Measurements from ENCODE around the gene MSLN.

DNA sequence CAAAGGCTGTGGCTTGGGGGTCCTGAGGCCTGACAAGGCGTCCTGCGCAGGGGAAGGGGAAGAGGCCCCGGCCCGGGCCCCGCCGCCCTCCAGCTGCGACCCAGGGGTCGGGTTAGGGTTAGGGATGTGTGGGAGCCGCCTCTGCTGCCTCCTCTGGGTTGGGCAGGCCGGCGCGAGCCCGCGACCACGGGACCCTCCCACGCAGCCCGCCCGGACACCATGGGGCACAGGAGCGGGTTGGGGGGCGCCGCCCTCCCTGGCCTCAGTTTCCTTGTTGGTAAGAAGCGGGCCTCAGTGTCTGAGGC is 20.1 kb upstream of the MSLN start:
- TF ChIP-seq CTCF (conservative IDR thresholded peaks at IDR 0.05; ENCODE audit: low read length) (no peak), EZH2phosphoT487 (IDR thresholded peaks at IDR 0.05; ENCODE audit: borderline replicate concordance) (no peak)

All from Loucy (cell line).